WERI-Rb-1 (cell line): ENCODE measurements around the gene TP63.

Experiments used
- DNase-seq: peaks from one replicate; pipeline ENCODE4 v3.0.0-alpha.2; 2020
- H3K27ac ChIP-seq: fragments of 250-450 bp; sonication (Bioruptor Pico); 2 replicates; pipeline ENCODE4 v1.5.1; 2020; ENCODE audit warnings: mild to moderate bottlenecking, moderate library complexity
- H3K27me3 ChIP-seq: fragments of 250-450 bp; sonication (Bioruptor Pico); 2 replicates; pipeline ENCODE4 v1.5.1; 2021; ENCODE audit warnings: mild to moderate bottlenecking, low read depth, moderate library complexity; ENCODE audit not compliant: insufficient read depth, severe bottlenecking
- H3K36me3 ChIP-seq: fragments of 250-450 bp; sonication (Bioruptor Pico); 2 replicates; pipeline ENCODE4 v1.5.1; 2020; ENCODE audit warnings: mild to moderate bottlenecking, moderate library complexity
- H3K4me3 ChIP-seq: 2 replicates; pipeline ENCODE4 v1.5.1; 2011; ENCODE audit warnings: low read depth, mild to moderate bottlenecking, control low read depth, low read length
- H3K9me3 ChIP-seq: fragments of 250-450 bp; sonication (Bioruptor Pico); 2 replicates; pipeline ENCODE4 v1.5.1; 2021; ENCODE audit warnings: mild to moderate bottlenecking, moderate library complexity; ENCODE audit not compliant: severe bottlenecking
- CTCF ChIP-seq: IDR thresholded peaks from 2 replicates; pipeline ENCODE4 v1.5.1; 2011; ENCODE audit warnings: low read depth, mild to moderate bottlenecking, control low read depth, inconsistent platforms, low read length

Gene TP63

GRCh38 chr3:189758186-189758585 is 127.0 kb downstream of the TP63 start:
- DNase-seq = no peak
- H3K9me3 ChIP-seq = no peaks in the 10 kb centered on the region
- TF ChIP-seq CTCF = no peak
- no peak overlapping the region for H3K4me3 ChIP-seq
- H3K27me3 ChIP-seq = no peaks in the 10 kb centered on the region
- H3K36me3 ChIP-seq = no peaks in the 10 kb centered on the region
- no peak overlapping the region for H3K27ac ChIP-seq

GRCh38 chr3:189766416-189766815 is 135.2 kb downstream of the TP63 start:
- Histone ChIP-seq H3K27ac (no peak overlapping the region), H3K4me3 (no peak overlapping the region), H3K27me3 (no peaks in the 10 kb centered on the region), H3K36me3 (no peaks in the 10 kb centered on the region), H3K9me3 (no peaks in the 10 kb centered on the region)
- no peak for TF ChIP-seq CTCF
- no peak for DNase-seq

GRCh38 chr3:189771842-189772450 is 140.8 kb downstream of the TP63 start:
- Histone ChIP-seq H3K27ac (peak overlapping the region; percentile 51), H3K27me3 (no peaks in the 10 kb centered on the region), H3K36me3 (no peaks in the 10 kb centered on the region), H3K9me3 (no peaks in the 10 kb centered on the region), H3K4me3 (no peak overlapping the region)
- TF ChIP-seq CTCF = no peak
- DNase-seq = no peak

- no peak for TF ChIP-seq CTCF
- Histone ChIP-seq H3K9me3 (no peaks in the 10 kb centered on the region), H3K4me3 (no peak overlapping the region), H3K36me3 (no peaks in the 10 kb centered on the region), H3K27ac (peak overlapping the region; percentile 51), H3K27me3 (no peaks in the 10 kb centered on the region)
- DNase-seq = peak; percentile 59
These were observed 141.4 kb downstream of the TP63 start for GRCh38 chr3:189772584-189772983.

GRCh38 chr3:189773056-189773455 is 141.9 kb downstream of the TP63 start:
- DNase-seq = no peak
- H3K4me3 ChIP-seq = no peak overlapping the region
- H3K36me3 ChIP-seq = no peaks in the 10 kb centered on the region
- no peaks in the 10 kb centered on the region for H3K9me3 ChIP-seq
- no peaks in the 10 kb centered on the region for H3K27me3 ChIP-seq
- no peak for TF ChIP-seq CTCF
- peak overlapping the region; percentile 28 for H3K27ac ChIP-seq
